ENCODE measurements around the gene BNIP5.
A peak's percentile ranks its signal among the peaks of the same experiment; 100 is the strongest.
"Not testable (repeated sequence)": the region's sequence is repeated elsewhere in the genome, so short reads cannot be mapped to it uniquely, and the experiment has no call there.

The BNIP5 gene

GRCh38 chr6:36345681-36346466 is 9.2 kb upstream of the BNIP5 start:
- TF ChIP-seq, protein P1, sequence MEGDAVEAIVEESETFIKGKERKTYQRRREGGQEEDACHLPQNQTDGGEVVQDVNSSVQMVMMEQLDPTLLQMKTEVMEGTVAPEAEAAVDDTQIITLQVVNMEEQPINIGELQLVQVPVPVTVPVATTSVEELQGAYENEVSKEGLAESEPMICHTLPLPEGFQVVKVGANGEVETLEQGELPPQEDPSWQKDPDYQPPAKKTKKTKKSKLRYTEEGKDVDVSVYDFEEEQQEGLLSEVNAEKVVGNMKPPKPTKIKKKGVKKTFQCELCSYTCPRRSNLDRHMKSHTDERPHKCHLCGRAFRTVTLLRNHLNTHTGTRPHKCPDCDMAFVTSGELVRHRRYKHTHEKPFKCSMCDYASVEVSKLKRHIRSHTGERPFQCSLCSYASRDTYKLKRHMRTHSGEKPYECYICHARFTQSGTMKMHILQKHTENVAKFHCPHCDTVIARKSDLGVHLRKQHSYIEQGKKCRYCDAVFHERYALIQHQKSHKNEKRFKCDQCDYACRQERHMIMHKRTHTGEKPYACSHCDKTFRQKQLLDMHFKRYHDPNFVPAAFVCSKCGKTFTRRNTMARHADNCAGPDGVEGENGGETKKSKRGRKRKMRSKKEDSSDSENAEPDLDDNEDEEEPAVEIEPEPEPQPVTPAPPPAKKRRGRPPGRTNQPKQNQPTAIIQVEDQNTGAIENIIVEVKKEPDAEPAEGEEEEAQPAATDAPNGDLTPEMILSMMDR (IDR thresholded peaks at IDR 0.05; ENCODE audit: extremely low read depth, insufficient read depth, missing control alignments) = no peak

DNA sequence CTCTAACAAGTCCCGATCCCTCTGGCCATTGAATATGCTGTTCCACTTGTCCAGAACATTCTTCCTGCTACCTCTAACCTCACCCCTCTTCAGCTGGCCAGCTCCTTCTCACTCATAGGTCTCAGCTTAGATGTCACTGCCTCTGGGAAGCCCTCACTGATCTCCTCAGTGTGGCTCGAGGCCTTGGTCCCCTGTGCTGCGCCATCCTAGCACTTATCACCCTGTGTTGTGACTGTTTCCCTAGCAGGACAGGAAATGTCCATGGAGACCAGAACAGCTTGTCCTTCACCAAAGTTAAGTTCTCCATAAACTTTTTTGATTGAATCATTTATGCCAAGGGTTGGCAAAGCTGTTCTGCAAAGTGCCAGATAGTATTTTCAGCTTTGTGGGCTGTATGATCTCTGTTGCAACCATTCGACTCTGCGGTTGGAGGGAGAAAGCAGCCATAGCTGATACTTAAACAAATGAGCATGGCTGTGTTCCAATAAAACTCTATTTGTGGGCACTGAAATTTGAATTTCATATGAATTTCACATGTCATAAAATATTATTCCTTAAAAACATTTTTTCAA is 6.5 kb upstream of the BNIP5 start:
- no peak for DNase-seq (ENCODE audit: low spot score)
- in situ Hi-C loops (cut with MboI; ENCODE audit: low pct_unique_long_range_greater_than_20kb, low sequenced_read_pairs, unreplicated experiment) = loop anchor here (10.0 kb wide), 1 partner anchor 218 kb away; no protein-coding TSS in a partner anchor
- TF ChIP-seq, protein P1 (IDR thresholded peaks at IDR 0.05; ENCODE audit: extremely low read depth, insufficient read depth, missing control alignments) = no peak

More at GRCh38 chr6:36345681-36346466, 9.2 kb upstream of the BNIP5 start:
- in situ Hi-C loops (cut with MboI; ENCODE audit: low pct_unique_long_range_greater_than_20kb, low sequenced_read_pairs, unreplicated experiment) = loop anchor here (10.0 kb wide), 1 partner anchor 221 kb away; no protein-coding TSS in a partner anchor
- no peak for DNase-seq (ENCODE audit: low spot score)

DNA sequence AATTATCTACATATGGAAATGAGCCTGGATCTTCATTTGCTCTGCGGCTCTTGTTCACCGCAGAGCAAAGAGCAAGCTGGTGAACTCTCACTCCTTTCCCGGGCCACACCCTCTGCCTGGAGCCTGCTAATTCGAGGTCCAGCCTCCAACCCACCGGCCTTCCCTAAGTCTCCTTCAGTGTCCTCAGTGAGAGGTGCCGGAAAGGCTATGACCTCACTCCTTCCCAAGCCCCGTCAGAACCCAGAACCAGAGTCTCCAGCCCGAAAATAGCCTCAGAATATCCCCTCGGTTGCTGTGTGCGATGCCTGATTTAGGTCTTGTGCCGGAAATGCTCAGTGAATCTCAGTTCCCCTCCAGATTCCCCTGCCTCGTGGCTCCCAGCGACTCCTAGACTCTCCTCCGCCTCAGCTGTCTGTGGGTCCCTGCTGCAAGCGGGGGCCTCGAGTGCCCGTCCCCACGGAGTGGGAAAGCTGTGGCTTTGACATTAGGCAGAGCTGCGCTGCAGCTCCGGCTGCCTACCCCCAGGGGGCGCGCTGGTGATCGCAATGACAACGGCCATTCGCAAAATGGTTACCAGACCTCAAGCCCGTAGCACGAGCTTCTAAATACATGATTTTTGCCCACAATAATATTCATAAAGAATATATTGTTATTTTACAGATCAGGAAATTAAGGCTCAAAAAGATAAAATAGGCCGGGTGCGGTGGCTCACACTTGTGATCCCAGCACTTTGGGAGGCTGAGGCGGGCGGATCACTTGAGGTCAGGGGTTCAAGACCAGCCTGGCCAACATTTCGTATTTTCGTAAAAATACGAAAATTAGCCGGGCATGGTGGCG is 4.1 kb upstream of the BNIP5 start:
- peak; percentile 78 for DNase-seq (ENCODE audit: low spot score)

GRCh38 chr6:36340306-36340617 is 3.6 kb upstream of the BNIP5 start:
- in situ Hi-C loops (cut with MboI; ENCODE audit: low pct_unique_long_range_greater_than_20kb, low sequenced_read_pairs, unreplicated experiment) = loop anchor here (10.0 kb wide), 1 partner anchor 215 kb away; no protein-coding TSS in a partner anchor
- TF ChIP-seq, protein P1 (IDR thresholded peaks at IDR 0.05; ENCODE audit: extremely low read depth, insufficient read depth, missing control alignments) = no peak
- no peak for DNase-seq (ENCODE audit: low spot score)

More for the DNA sequence above, 4.1 kb upstream of the BNIP5 start:
- in situ Hi-C loops (cut with MboI; ENCODE audit: low pct_unique_long_range_greater_than_20kb, low sequenced_read_pairs, unreplicated experiment) = loop anchor here (10.0 kb wide), 1 partner anchor 216 kb away; no protein-coding TSS in a partner anchor
- TF ChIP-seq, protein P1 (IDR thresholded peaks at IDR 0.05; ENCODE audit: extremely low read depth, insufficient read depth, missing control alignments) = peak; percentile 94

GRCh38 chr6:36339146-36339545 is 2.5 kb upstream of the BNIP5 start:
- in situ Hi-C loops (cut with MboI; ENCODE audit: low pct_unique_long_range_greater_than_20kb, low sequenced_read_pairs, unreplicated experiment) = no loop called here
- DNase-seq (ENCODE audit: low spot score) = no peak
- TF ChIP-seq, protein P1 (IDR thresholded peaks at IDR 0.05; ENCODE audit: extremely low read depth, insufficient read depth, missing control alignments) = no peak

GRCh38 chr6:36338223-36338622 is 1.5 kb upstream of the BNIP5 start:
- in situ Hi-C loops (cut with MboI; ENCODE audit: low pct_unique_long_range_greater_than_20kb, low sequenced_read_pairs, unreplicated experiment); DNase-seq (ENCODE audit: low spot score): not testable (repeated sequence)
